Measurements from ENCODE around the gene GNRHR. TPM values are rescaled to one million over a fixed set of nuclear protein-coding genes. Genes with fewer than 3 reads are reported as not detected.

GNRHR gene
- polyA plus RNA-seq, 1 of the 3 experiments (the other 2 are of a cell fraction), result 0.02 TPM

DNA sequence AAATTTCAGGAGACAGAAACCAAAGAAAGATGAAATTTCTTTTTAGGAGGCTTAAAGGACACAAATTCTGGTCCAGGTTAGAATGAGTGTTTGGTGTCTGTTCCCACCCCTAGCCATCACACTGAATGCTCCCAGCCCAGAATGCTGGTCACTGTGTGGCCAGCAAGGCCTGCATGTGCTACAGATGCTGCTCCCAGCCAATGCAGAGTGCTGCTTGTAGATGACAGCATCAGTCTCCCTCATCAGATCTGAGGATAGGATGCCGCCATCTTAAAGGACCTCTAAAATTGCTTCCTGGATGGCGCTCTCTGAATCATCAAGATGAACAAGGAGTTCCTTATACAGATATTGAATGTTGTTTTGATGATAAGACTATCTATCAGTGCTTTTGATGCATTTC, 35.3 kb downstream of the GNRHR start:
- Histone ChIP-seq H3K4me1 (ENCODE audit: control insufficient read depth in 1 of 2, insufficient read depth in 2 of 2, low read depth in 1 of 2, low read length in 1 of 2) (peaks cover under 1 to 19% of the 10 kb centered on the region in 2 experiments; a peak in 2 of 4 replicates), H3K9me3 (no peaks in the 10 kb centered on the region), H2AFZ (ENCODE audit: low read depth) (no peak overlapping the region), H4K20me1 (ENCODE audit: insufficient read depth) (no peaks in the 10 kb centered on the region), H3K4me3 (ENCODE audit: low read depth in 2 of 2, low read length in 1 of 2) (no peak overlapping the region), H3K4me2 (no peak overlapping the region), H3K79me2 (ENCODE audit: insufficient read depth) (peaks cover 14% of the 10 kb centered on the region; the same call in 1 of the 2 replicates), H3F3A (replicated peaks; ENCODE audit: insufficient read depth) (peaks cover 6% of the 10 kb centered on the region), H3K36me3 (replicated peaks in 1 of 2; ENCODE audit: control insufficient read depth in 1 of 2, insufficient read depth in 2 of 2, low read length in 1 of 2) (peaks cover 0 to 6% of the 10 kb centered on the region in 2 experiments), H3K27me3 (ENCODE audit: insufficient read depth) (no peaks in the 10 kb centered on the region), H3K27ac (ENCODE audit: low read depth in 2 of 2, low read length in 1 of 2) (no peak overlapping the region), H3K9me2 (no peaks in the 10 kb centered on the region), H3K9ac (no peak overlapping the region)
- POLR2A ChIA-PET, result no interaction called here
- WGBS (ENCODE audit: low lambda C conversion rate), result 96% methylated on average over 2 of the region's 2 CpGs
- TF ChIP-seq POLR2AphosphoS5 (IDR thresholded peaks at IDR 0.05; ENCODE audit: low read depth, low read length), result no peak
- no peak for TF ChIP-seq TCF12 (IDR thresholded peaks at IDR 0.05)
- no peak for TF ChIP-seq EZH2phosphoT487 (IDR thresholded peaks at IDR 0.05; ENCODE audit: borderline replicate concordance, low read depth)
- TF ChIP-seq, protein P1, sequence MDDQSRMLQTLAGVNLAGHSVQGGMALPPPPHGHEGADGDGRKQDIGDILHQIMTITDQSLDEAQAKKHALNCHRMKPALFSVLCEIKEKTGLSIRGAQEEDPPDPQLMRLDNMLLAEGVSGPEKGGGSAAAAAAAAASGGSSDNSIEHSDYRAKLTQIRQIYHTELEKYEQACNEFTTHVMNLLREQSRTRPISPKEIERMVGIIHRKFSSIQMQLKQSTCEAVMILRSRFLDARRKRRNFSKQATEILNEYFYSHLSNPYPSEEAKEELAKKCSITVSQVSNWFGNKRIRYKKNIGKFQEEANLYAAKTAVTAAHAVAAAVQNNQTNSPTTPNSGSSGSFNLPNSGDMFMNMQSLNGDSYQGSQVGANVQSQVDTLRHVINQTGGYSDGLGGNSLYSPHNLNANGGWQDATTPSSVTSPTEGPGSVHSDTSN (IDR thresholded peaks at IDR 0.05), result no peak
- no peak for TF ChIP-seq NFIC (IDR thresholded peaks at IDR 0.05; ENCODE audit: borderline replicate concordance)
- no peak for TF ChIP-seq JUND (IDR thresholded peaks at IDR 0.05)
- TF ChIP-seq TAF1 (IDR thresholded peaks at IDR 0.05; ENCODE audit: borderline replicate concordance, low read depth, low read length), result no peak
- no peak for DNase-seq
- CTCF ChIA-PET, result no interaction called here

DNA sequence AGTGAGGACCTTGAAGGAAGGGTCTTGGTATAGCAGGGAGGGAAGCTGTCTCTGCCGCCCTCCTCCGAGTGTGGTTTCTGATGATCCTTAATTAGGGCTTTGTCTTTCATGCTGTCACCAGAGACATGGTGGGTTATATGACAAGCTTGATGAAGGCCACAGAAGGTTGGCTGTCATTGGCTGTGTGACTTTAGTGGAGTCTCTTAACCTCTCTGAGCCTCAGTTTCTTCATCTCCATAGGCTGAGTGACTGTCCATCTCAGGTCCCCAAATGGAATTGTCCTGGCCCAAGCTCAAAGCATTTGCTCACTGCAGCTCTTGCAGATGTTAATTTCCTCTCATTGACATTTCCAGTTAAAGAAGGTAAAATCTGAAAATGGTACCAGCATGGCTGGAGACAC, 36.6 kb downstream of the GNRHR start:
- Histone ChIP-seq H4K20me1 (ENCODE audit: insufficient read depth) (no peaks in the 10 kb centered on the region), H3K79me2 (ENCODE audit: insufficient read depth) (peaks cover 14% of the 10 kb centered on the region; the same call in 1 of the 2 replicates), H3K27ac (ENCODE audit: low read depth in 2 of 2, low read length in 1 of 2) (no peak overlapping the region), H3K9me3 (no peaks in the 10 kb centered on the region), H3K36me3 (replicated peaks in 1 of 2; ENCODE audit: control insufficient read depth in 1 of 2, insufficient read depth in 2 of 2, low read length in 1 of 2) (peaks cover 0 to 6% of the 10 kb centered on the region in 2 experiments), H3K9me2 (no peaks in the 10 kb centered on the region), H3K27me3 (ENCODE audit: insufficient read depth) (no peaks in the 10 kb centered on the region), H3K9ac (no peak overlapping the region), H3F3A (replicated peaks; ENCODE audit: insufficient read depth) (peaks cover 7% of the 10 kb centered on the region), H3K4me2 (no peak overlapping the region), H3K4me3 (ENCODE audit: low read depth in 2 of 2, low read length in 1 of 2) (no peak overlapping the region), H2AFZ (ENCODE audit: low read depth) (no peak overlapping the region), H3K4me1 (ENCODE audit: control insufficient read depth in 1 of 2, insufficient read depth in 2 of 2, low read depth in 1 of 2, low read length in 1 of 2) (peaks cover 13 to 25% of the 10 kb centered on the region in 2 experiments; a peak in 2 of 4 replicates)
- ChIA-PET CTCF (interaction anchor here (1.0 kb wide), 1 partner anchor 29 kb away, joined by 3 read pairs; no protein-coding TSS in a partner anchor), POLR2A (no interaction called here)
- 100% methylated on average over 2 of the region's 2 CpGs for WGBS (ENCODE audit: low lambda C conversion rate)
- no peak for DNase-seq
- TF ChIP-seq MXI1 (IDR thresholded peaks at IDR 0.05; ENCODE audit: low read depth, low read length) (no peak), FOXJ3 (CRISPR knock-in tag; IDR thresholded peaks at IDR 0.05) (no peak), RAD21 (IDR thresholded peaks at IDR 0.05; ENCODE audit: low read length) (no peak), EZH2phosphoT487 (IDR thresholded peaks at IDR 0.05; ENCODE audit: borderline replicate concordance, low read depth) (no peak)

DNA sequence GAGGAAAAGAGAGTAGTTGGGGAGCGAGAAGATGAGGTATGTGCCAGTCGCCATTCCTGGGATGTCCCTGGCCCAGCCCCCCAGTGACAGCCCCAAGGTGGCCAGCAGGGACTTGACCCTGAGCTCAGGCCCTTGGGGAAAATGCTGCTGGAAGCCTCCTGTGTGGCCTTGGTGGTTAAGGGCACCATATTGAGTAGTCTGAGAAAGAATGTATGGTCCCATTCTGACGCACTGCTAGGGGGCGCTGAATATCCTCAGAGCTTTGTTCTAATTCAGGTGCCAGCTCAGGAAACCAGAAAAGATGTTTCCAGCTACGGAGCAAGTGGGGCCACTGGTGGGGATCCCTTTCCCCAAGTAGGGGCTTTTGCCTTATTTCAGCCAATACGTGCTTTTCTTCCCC, 39.2 kb downstream of the GNRHR start:
- no peaks in the 10 kb centered on the region for H4K20me1 ChIP-seq (ENCODE audit: insufficient read depth)
- H3K4me2 ChIP-seq, result no peak overlapping the region
- H3K9ac ChIP-seq, result no peak overlapping the region
- H3K27me3 ChIP-seq (ENCODE audit: insufficient read depth), result no peaks in the 10 kb centered on the region
- peaks cover 24% of the 10 kb centered on the region; the same call in 1 of the 2 replicates for H3K79me2 ChIP-seq (ENCODE audit: insufficient read depth)
- H3K9me3 ChIP-seq, result no peaks in the 10 kb centered on the region
- H3K9me2 ChIP-seq, result no peaks in the 10 kb centered on the region
- no peak overlapping the region for H3K4me3 ChIP-seq (ENCODE audit: low read depth in 2 of 2, low read length in 1 of 2)
- peaks cover 12 to 27% of the 10 kb centered on the region in 2 experiments; a peak in 2 of 4 replicates for H3K4me1 ChIP-seq (ENCODE audit: control insufficient read depth in 1 of 2, insufficient read depth in 2 of 2, low read depth in 1 of 2, low read length in 1 of 2)
- H3F3A ChIP-seq (replicated peaks; ENCODE audit: insufficient read depth), result peaks cover 7% of the 10 kb centered on the region
- peaks cover 0 to 3% of the 10 kb centered on the region in 2 experiments for H3K36me3 ChIP-seq (replicated peaks in 1 of 2; ENCODE audit: control insufficient read depth in 1 of 2, insufficient read depth in 2 of 2, low read length in 1 of 2)
- WGBS (ENCODE audit: low lambda C conversion rate), result 89% methylated on average over 6 of the region's 6 CpGs
- CTCF ChIA-PET, result interaction anchor here (0.5 to 3.0 kb wide), 6 partner anchors 9 to 164 kb away, joined by 3 to 9 read pairs (median 3); partner anchors contain the start of gene UBA6
- DNase-seq, result no peak
- H3K27ac ChIP-seq (ENCODE audit: low read depth in 2 of 2, low read length in 1 of 2), result peak overlapping the region in 1 of 2 experiments; percentile 62; a peak in 1 of 4 replicates
- no peak overlapping the region for H2AFZ ChIP-seq (ENCODE audit: low read depth)
- POLR2A ChIA-PET, result no interaction called here
- TF ChIP-seq, protein P2, sequence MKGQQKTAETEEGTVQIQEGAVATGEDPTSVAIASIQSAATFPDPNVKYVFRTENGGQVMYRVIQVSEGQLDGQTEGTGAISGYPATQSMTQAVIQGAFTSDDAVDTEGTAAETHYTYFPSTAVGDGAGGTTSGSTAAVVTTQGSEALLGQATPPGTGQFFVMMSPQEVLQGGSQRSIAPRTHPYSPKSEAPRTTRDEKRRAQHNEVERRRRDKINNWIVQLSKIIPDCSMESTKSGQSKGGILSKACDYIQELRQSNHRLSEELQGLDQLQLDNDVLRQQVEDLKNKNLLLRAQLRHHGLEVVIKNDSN (IDR thresholded peaks at IDR 0.05; ENCODE audit: borderline replicate concordance, low read depth), result no peak
- TF ChIP-seq RAD21 (IDR thresholded peaks at IDR 0.05; ENCODE audit: low read length) (no peak), NRF1 (IDR thresholded peaks at IDR 0.05; ENCODE audit: low read depth, low read length) (no peak), ELF1 (IDR thresholded peaks at IDR 0.05) (no peak), TEAD4 (IDR thresholded peaks at IDR 0.05; ENCODE audit: borderline replicate concordance, insufficient read depth) (no peak), MEF2A (IDR thresholded peaks at IDR 0.05; ENCODE audit: borderline replicate concordance, low read depth) (no peak), SMC3 (IDR thresholded peaks at IDR 0.05; ENCODE audit: low read depth, low read length) (no peak)
- TF ChIP-seq, protein P3, sequence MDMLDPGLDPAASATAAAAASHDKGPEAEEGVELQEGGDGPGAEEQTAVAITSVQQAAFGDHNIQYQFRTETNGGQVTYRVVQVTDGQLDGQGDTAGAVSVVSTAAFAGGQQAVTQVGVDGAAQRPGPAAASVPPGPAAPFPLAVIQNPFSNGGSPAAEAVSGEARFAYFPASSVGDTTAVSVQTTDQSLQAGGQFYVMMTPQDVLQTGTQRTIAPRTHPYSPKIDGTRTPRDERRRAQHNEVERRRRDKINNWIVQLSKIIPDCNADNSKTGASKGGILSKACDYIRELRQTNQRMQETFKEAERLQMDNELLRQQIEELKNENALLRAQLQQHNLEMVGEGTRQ (IDR thresholded peaks at IDR 0.05; ENCODE audit: borderline replicate concordance, low read depth, low read length), result no peak

Data from SK-N-SH (cell line).